Fibroblast of lung (primary cell): ENCODE measurements around the gene PTPN13. TPM values are rescaled to one million over a fixed set of nuclear protein-coding genes. Genes with fewer than 3 reads are reported as not detected.

Experiments
- DNase-seq, 2 donors: peaks; one replicate each; pipeline versions ENCODE4 v3.0.0 to v3.0.0-alpha.2; 2010; ENCODE audit warnings: low read depth in 2 of 2
- H2AFZ ChIP-seq: 2 replicates; pipeline ENCODE4 v1.5.1; 2012; ENCODE audit warnings: low read length, control low read depth, inconsistent platforms
- H3K27ac ChIP-seq: 2 replicates; pipeline ENCODE4 v1.5.1; 2011; ENCODE audit warnings: low read length, control low read depth; ENCODE audit not compliant: insufficient read depth
- H3K27me3 ChIP-seq: 2 replicates; pipeline ENCODE4 v1.5.1; 2011; ENCODE audit warnings: mild to moderate bottlenecking, low read length; ENCODE audit not compliant: control insufficient read depth, insufficient read depth
- H3K36me3 ChIP-seq: 2 replicates; pipeline ENCODE4 v1.5.1; 2011; ENCODE audit warnings: low read length; ENCODE audit not compliant: control insufficient read depth, insufficient read depth
- H3K4me1 ChIP-seq: 2 replicates; pipeline ENCODE4 v1.5.1; 2011; ENCODE audit warnings: low read length; ENCODE audit not compliant: control insufficient read depth, insufficient read depth; ENCODE audit errors: extremely low read depth
- H3K4me2 ChIP-seq: 2 replicates; pipeline ENCODE4 v1.5.1; 2011; ENCODE audit warnings: low read length, control low read depth; ENCODE audit not compliant: insufficient read depth; ENCODE audit errors: extremely low read depth
- H3K4me3 ChIP-seq, 4 experiments: fragments of 200-600 bp in 1 of 4; sonication (generic) in 1 of 4; replicated peaks in 1 of 4; 2 replicates each; pipeline ENCODE4 v1.5.1; 2011 to 2016; ENCODE audit warnings: low read length in 4 of 4, low read depth in 3 of 4, mild to moderate bottlenecking in 3 of 4, control low read depth in 2 of 4, inconsistent platforms in 1 of 4, mixed read lengths in 1 of 4; ENCODE audit not compliant: insufficient read depth in 1 of 4; ENCODE audit errors: control extremely low read depth in 1 of 4
- H3K79me2 ChIP-seq: 2 replicates; pipeline ENCODE4 v1.5.1; 2012; ENCODE audit warnings: mild to moderate bottlenecking, low read length, inconsistent platforms; ENCODE audit not compliant: control insufficient read depth, insufficient read depth
- H3K9ac ChIP-seq: 2 replicates; pipeline ENCODE4 v1.5.1; 2011; ENCODE audit warnings: mild to moderate bottlenecking, low read length, control low read depth; ENCODE audit not compliant: insufficient read depth
- H3K9me3 ChIP-seq: 2 replicates; pipeline ENCODE4 v1.5.1; 2012; ENCODE audit warnings: low read depth, low read length; ENCODE audit not compliant: control insufficient read depth, insufficient read depth
- H4K20me1 ChIP-seq: 2 replicates; pipeline ENCODE4 v1.5.1; 2011; ENCODE audit warnings: low read length; ENCODE audit not compliant: control insufficient read depth, insufficient read depth; ENCODE audit errors: extremely low read depth
- CTCF ChIP-seq, 2 donors: IDR thresholded peaks in 1 of 2; conservative IDR thresholded peaks in 1 of 2; 1 replicate in 1 of 2; 2 replicates in 1 of 2; pipeline ENCODE4 v1.5.1; 2011 to 2012; ENCODE audit warnings: low read length in 2 of 2, control low read depth in 1 of 2, inconsistent platforms in 1 of 2, low read depth in 1 of 2, mild to moderate bottlenecking in 1 of 2
- EZH2 ChIP-seq: IDR thresholded peaks from 2 replicates; pipeline ENCODE4 v1.5.1; 2012; ENCODE audit warnings: low read length, control low read depth, mild to moderate bottlenecking; ENCODE audit errors: missing control alignments
- polyA plus RNA-seq, 2 donors: library from polyadenylated mRNA; depleted of rRNA in 1 of 2; stranded (reverse) in 1 of 2; unstranded in 1 of 2; fragments of >200 nt; gene quantifications; 2 replicates each; pipeline ENCODE4 v1.2.1, GENCODE V29; 2011 to 2012; ENCODE audit warnings: missing spikeins in 1 of 2
- total RNA-seq: library from RNA; depleted of rRNA; stranded (reverse); fragments of >200 nt; gene quantifications from 2 replicates; pipeline ENCODE4 v1.2.1, GENCODE V29; 2014

The PTPN13 gene
- total and polyA plus RNA-seq, 2 donors (not counting 1 experiment from before 2014, with no cell fraction given): 16.5 to 136 TPM

- H3K4me3 ChIP-seq: no peak overlapping the region
- no peaks in the 10 kb centered on the region for H3K79me2 ChIP-seq
- H3K4me1 ChIP-seq: no peaks in the 10 kb centered on the region
- no peaks in the 10 kb centered on the region for H3K27me3 ChIP-seq
- H3K4me2 ChIP-seq: no peak overlapping the region
- no peak overlapping the region for H3K9ac ChIP-seq
- DNase-seq: no peak
- H2AFZ ChIP-seq: no peak overlapping the region
- H3K27ac ChIP-seq: no peak overlapping the region
- no peaks in the 10 kb centered on the region for H4K20me1 ChIP-seq
- TF ChIP-seq CTCF (conservative IDR thresholded peaks at IDR 0.05 in 1 of 2, IDR thresholded peaks at IDR 0.05 in 1 of 2; ENCODE audit: low read depth in 1 of 2, low read length in 2 of 2) (no peak), EZH2 (no peak)
- no peaks in the 10 kb centered on the region for H3K36me3 ChIP-seq
- no peaks in the 10 kb centered on the region for H3K9me3 ChIP-seq
These were observed 33.5 kb downstream of the PTPN13 start for GRCh38 chr4:86627462-86628135.

- H3K27me3 ChIP-seq: no peaks in the 10 kb centered on the region
- DNase-seq: no peak
- H3K9ac ChIP-seq: no peak overlapping the region
- no peak overlapping the region for H3K27ac ChIP-seq
- H3K4me1 ChIP-seq: no peaks in the 10 kb centered on the region
- no peaks in the 10 kb centered on the region for H3K79me2 ChIP-seq
- no peak overlapping the region for H3K4me3 ChIP-seq
- no peak overlapping the region for H2AFZ ChIP-seq
- H4K20me1 ChIP-seq: no peaks in the 10 kb centered on the region
- TF ChIP-seq CTCF (conservative IDR thresholded peaks at IDR 0.05 in 1 of 2, IDR thresholded peaks at IDR 0.05 in 1 of 2; ENCODE audit: low read depth in 1 of 2, low read length in 2 of 2): no peak
- no peak for TF ChIP-seq EZH2
- no peaks in the 10 kb centered on the region for H3K9me3 ChIP-seq
- H3K4me2 ChIP-seq: no peak overlapping the region
- H3K36me3 ChIP-seq: no peaks in the 10 kb centered on the region
These were observed 36.5 kb downstream of the PTPN13 start for GRCh38 chr4:86630629-86631028.

- Histone ChIP-seq H3K27me3 (no peaks in the 10 kb centered on the region), H4K20me1 (no peaks in the 10 kb centered on the region), H3K9ac (no peak overlapping the region), H3K27ac (no peak overlapping the region), H3K9me3 (no peaks in the 10 kb centered on the region), H3K4me1 (no peaks in the 10 kb centered on the region), H3K79me2 (no peaks in the 10 kb centered on the region), H3K4me2 (no peak overlapping the region), H2AFZ (no peak overlapping the region), H3K4me3 (no peak overlapping the region), H3K36me3 (peaks cover 1% of the 10 kb centered on the region)
- TF ChIP-seq CTCF (conservative IDR thresholded peaks at IDR 0.05 in 1 of 2, IDR thresholded peaks at IDR 0.05 in 1 of 2; ENCODE audit: low read depth in 1 of 2, low read length in 2 of 2) (no peak), EZH2 (no peak)
- no peak for DNase-seq
These were observed 37.1 kb downstream of the PTPN13 start for GRCh38 chr4:86631166-86631565.
